Common myeloid progenitor, CD34-positive (primary cell): ENCODE measurements around the gene ADGRL3.

Source experiments
- CTCF ChIA-PET: fragments of 350-600 bp; sonication (Branson Sonifier 250); formaldehyde crosslinking; loops from one replicate; lab custom pipeline; 2021; ENCODE audit warnings: antibody characterized with exemption; lab: Charles Lee
- POLR2A ChIA-PET: fragments of 350-600 bp; sonication (Branson Sonifier 250); formaldehyde crosslinking; loops from one replicate; lab custom pipeline; 2021; ENCODE audit warnings: antibody characterized with exemption; lab: Charles Lee
- DNase-seq, 3 donors: peaks; one replicate each; pipeline versions ENCODE4 v3.0.0 to v3.0.0-alpha.2; 2013
- H3K27ac ChIP-seq, 2 experiments: 1 replicate in 1 of 2; 2 replicates in 1 of 2; pipeline ENCODE4 v1.7.0; 2013; ENCODE audit warnings: inconsistent platforms in 2 of 2, low read length in 2 of 2, mild to moderate bottlenecking in 2 of 2, low read depth in 1 of 2, moderate library complexity in 1 of 2; ENCODE audit not compliant: severe bottlenecking in 2 of 2, insufficient read depth in 1 of 2, poor library complexity in 1 of 2
- H3K27me3 ChIP-seq, 5 experiments: replicated peaks in 2 of 5; 1 replicate in 3 of 5; 2 replicates in 2 of 5; pipeline versions ENCODE4 v1.6.1 to v1.7.0; 2013; ENCODE audit warnings: low read length in 4 of 5, mild to moderate bottlenecking in 2 of 5, moderate library complexity in 2 of 5, inconsistent platforms in 1 of 5; ENCODE audit not compliant: insufficient read depth in 5 of 5, control insufficient read depth in 4 of 5
- H3K36me3 ChIP-seq, 4 experiments: 1 replicate in 2 of 4; 2 replicates in 2 of 4; pipeline versions ENCODE4 v1.6.1 to v1.7.0; 2013; ENCODE audit warnings: low read length in 3 of 4, control low read depth in 1 of 4, mild to moderate bottlenecking in 1 of 4; ENCODE audit not compliant: control insufficient read depth in 4 of 4, insufficient read depth in 4 of 4
- H3K4me1 ChIP-seq, 4 experiments: 1 replicate in 3 of 4; 2 replicates in 1 of 4; pipeline versions ENCODE4 v1.6.1 to v1.7.1; 2013; ENCODE audit warnings: low read length in 3 of 4, mild to moderate bottlenecking in 3 of 4, control low read depth in 1 of 4, inconsistent platforms in 1 of 4, moderate library complexity in 1 of 4; ENCODE audit not compliant: control insufficient read depth in 4 of 4, insufficient read depth in 4 of 4; ENCODE audit errors: control extremely low read depth in 1 of 4
- H3K4me3 ChIP-seq, 7 experiments: 1 replicate in 4 of 7; 2 replicates in 3 of 7; pipeline versions ENCODE4 v1.5.1 to v1.7.0; 2013; ENCODE audit warnings: mild to moderate bottlenecking in 7 of 7, low read length in 6 of 7, moderate library complexity in 6 of 7, inconsistent platforms in 2 of 7, low read depth in 2 of 7, control low read depth in 1 of 7; ENCODE audit not compliant: insufficient read depth in 4 of 7, control insufficient read depth in 1 of 7; ENCODE audit errors: extremely low read depth in 1 of 7
- H3K9me3 ChIP-seq, 5 experiments: 1 replicate in 4 of 5; 2 replicates in 1 of 5; pipeline versions ENCODE4 v1.6.1 to v1.7.1; 2013; ENCODE audit warnings: low read length in 4 of 5, mild to moderate bottlenecking in 2 of 5, inconsistent platforms in 1 of 5, low read depth in 1 of 5, moderate library complexity in 1 of 5; ENCODE audit not compliant: control insufficient read depth in 4 of 5, insufficient read depth in 2 of 5; ENCODE audit errors: control extremely low read depth in 1 of 5
- WGBS: methylation state at CpG from one replicate; pipeline ENCODE4 v1.1.5; 2013; ENCODE audit not compliant: insufficient coverage; 5-methylcytosine and 5-hydroxymethylcytosine counted together

Gene ADGRL3

GRCh38 chr4:61995717-61996340 lies 795.7 kb downstream of the ADGRL3 start:
- Histone ChIP-seq H3K27me3 (no peaks in the 10 kb centered on the region), H3K36me3 (no peaks in the 10 kb centered on the region), H3K4me3 (no peak overlapping the region), H3K27ac (no peak overlapping the region), H3K9me3 (no peaks in the 10 kb centered on the region), H3K4me1 (no peaks in the 10 kb centered on the region)
- ChIA-PET CTCF (no interaction called here), POLR2A (interaction anchor here (0.6 kb wide), 1 partner anchor 26 kb away, joined by 3 read pairs; no protein-coding TSS in a partner anchor)
- no CpG with 5 or more reads among the region's 2 CpGs for WGBS
- DNase-seq = no peak

- H3K27ac ChIP-seq = no peak overlapping the region
- ChIA-PET CTCF (no interaction called here), POLR2A (no interaction called here)
- H3K4me3 ChIP-seq = no peak overlapping the region
- no peaks in the 10 kb centered on the region for H3K4me1 ChIP-seq
- WGBS = no CpG with 5 or more reads among the region's 1 CpG
- H3K9me3 ChIP-seq = no peaks in the 10 kb centered on the region
- no peak for DNase-seq
- H3K36me3 ChIP-seq = no peaks in the 10 kb centered on the region
- no peaks in the 10 kb centered on the region for H3K27me3 ChIP-seq
Observed at GRCh38 chr4:61996943-61997342, 796.8 kb downstream of the ADGRL3 start.

DNA sequence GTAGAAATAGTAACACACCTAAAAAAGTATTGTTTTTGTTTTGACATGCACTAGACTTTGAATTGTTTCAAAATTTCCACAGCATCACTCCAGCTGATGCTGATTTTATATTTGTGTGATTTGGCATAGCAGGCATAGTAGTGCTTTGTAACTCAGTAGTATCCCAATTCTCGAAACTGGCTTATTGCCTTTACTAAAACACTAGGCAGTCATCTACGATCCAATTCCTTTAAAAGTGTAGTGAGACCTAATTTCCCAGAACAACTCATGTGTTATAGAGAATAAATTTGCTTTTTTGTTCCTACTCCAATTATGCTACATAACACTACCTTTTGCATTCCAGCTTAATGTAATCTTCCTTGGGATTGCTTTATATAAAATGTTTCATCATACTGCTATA lies 797.7 kb downstream of the ADGRL3 start:
- CTCF ChIA-PET = no interaction called here
- no peak overlapping the region for H3K27ac ChIP-seq
- no peak for DNase-seq
- no peaks in the 10 kb centered on the region for H3K9me3 ChIP-seq
- no peak overlapping the region for H3K4me3 ChIP-seq
- no peaks in the 10 kb centered on the region for H3K4me1 ChIP-seq
- H3K27me3 ChIP-seq = no peaks in the 10 kb centered on the region
- H3K36me3 ChIP-seq = no peaks in the 10 kb centered on the region
- POLR2A ChIA-PET = no interaction called here
- no CpG with 5 or more reads among the region's 2 CpGs for WGBS

GRCh38 chr4:62003695-62004094 lies 803.6 kb downstream of the ADGRL3 start:
- CTCF ChIA-PET = no interaction called here
- Histone ChIP-seq H3K36me3 (no peaks in the 10 kb centered on the region), H3K9me3 (no peaks in the 10 kb centered on the region), H3K4me3 (no peak overlapping the region), H3K27me3 (no peaks in the 10 kb centered on the region), H3K27ac (no peak overlapping the region), H3K4me1 (no peaks in the 10 kb centered on the region)
- POLR2A ChIA-PET = no interaction called here
- WGBS = no CpG with 5 or more reads among the region's 1 CpG
- DNase-seq = no peak

DNA sequence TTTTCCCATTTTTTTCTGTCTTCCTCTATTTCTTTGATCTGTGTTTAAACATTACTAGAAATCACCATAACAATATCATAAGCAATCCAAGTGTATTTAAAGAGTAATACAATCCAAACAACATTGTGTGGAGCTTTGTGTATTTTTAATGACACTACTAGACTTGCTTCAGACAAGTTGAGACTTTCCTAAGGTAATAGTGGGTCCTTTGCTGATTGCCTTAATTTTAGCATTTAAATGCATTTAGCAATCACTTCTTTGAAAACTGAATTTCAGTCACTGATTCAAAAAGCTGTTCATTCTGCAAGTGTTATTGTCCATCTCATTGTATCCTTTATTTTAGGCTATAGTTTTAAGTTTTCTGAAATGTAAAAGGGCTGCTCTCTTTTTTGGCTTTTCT lies 804.8 kb downstream of the ADGRL3 start:
- H3K4me3 ChIP-seq = no peak overlapping the region
- DNase-seq = no peak
- no peaks in the 10 kb centered on the region for H3K36me3 ChIP-seq
- H3K27me3 ChIP-seq = no peaks in the 10 kb centered on the region
- CTCF ChIA-PET = no interaction called here
- no peaks in the 10 kb centered on the region for H3K9me3 ChIP-seq
- H3K4me1 ChIP-seq = no peaks in the 10 kb centered on the region
- POLR2A ChIA-PET = no interaction called here
- no peak overlapping the region for H3K27ac ChIP-seq

- Histone ChIP-seq H3K36me3 (no peaks in the 10 kb centered on the region), H3K27ac (no peak overlapping the region), H3K27me3 (no peaks in the 10 kb centered on the region), H3K9me3 (no peaks in the 10 kb centered on the region), H3K4me1 (no peaks in the 10 kb centered on the region), H3K4me3 (no peak overlapping the region)
- WGBS = 100% methylated on average over 4 of the region's 5 CpGs
- POLR2A ChIA-PET = no interaction called here
- CTCF ChIA-PET = no interaction called here
- DNase-seq = no peak
Observed at GRCh38 chr4:62006108-62006507, 806.0 kb downstream of the ADGRL3 start.

GRCh38 chr4:62015043-62015739 lies 815.1 kb downstream of the ADGRL3 start:
- H3K4me3 ChIP-seq = no peak overlapping the region
- no peak overlapping the region for H3K27ac ChIP-seq
- no CpG with 5 or more reads among the region's 3 CpGs for WGBS
- CTCF ChIA-PET = no interaction called here
- H3K36me3 ChIP-seq = no peaks in the 10 kb centered on the region
- H3K4me1 ChIP-seq = no peaks in the 10 kb centered on the region
- POLR2A ChIA-PET = no interaction called here
- no peaks in the 10 kb centered on the region for H3K27me3 ChIP-seq
- no peak for DNase-seq
- no peaks in the 10 kb centered on the region for H3K9me3 ChIP-seq
